ENCODE results near the gene COPS7A. TPM values are rescaled to one million over a fixed set of nuclear protein-coding genes. Genes with fewer than 3 reads are reported as not detected.

Gene COPS7A
- total RNA-seq, 1 experiment from 2014 or later = 88.7 TPM

DNA sequence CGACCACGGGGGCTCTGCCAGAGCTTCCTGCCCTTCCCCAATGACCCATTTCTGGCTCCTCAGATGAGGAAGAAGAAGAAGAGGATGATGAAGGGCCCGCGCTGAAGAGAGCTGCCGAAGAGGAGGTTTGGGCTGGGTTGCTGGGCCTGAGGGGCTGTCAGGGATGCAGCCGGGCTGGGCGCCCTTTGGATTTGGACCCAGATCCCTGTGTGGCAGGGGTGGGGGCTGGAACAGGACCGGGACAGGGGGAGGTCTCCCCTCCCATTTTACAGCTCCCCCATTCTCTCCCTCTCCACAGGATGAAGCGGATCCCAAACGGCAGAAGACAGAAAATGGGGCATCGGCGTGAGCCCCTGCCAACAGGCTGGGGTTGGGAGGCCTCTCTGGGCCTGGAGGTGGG, 46.2 kb downstream of the COPS7A start:
- Histone ChIP-seq H3F3A (ENCODE audit: insufficient read depth, low read depth) (peaks cover 38% of the 10 kb centered on the region), H4K20me1 (ENCODE audit: insufficient read depth) (peaks cover 19% of the 10 kb centered on the region), H3K4me2 (no peak overlapping the region), H3K79me2 (ENCODE audit: low read depth) (peaks cover 25% of the 10 kb centered on the region), H2AFZ (no peak overlapping the region), H3K27ac (no peak overlapping the region), H3K27me3 (ENCODE audit: insufficient read depth, low read depth) (no peaks in the 10 kb centered on the region), H3K36me3 (ENCODE audit: low read depth) (no peaks in the 10 kb centered on the region), H3K4me1 (replicated peaks; ENCODE audit: insufficient read depth) (peaks cover 21% of the 10 kb centered on the region), H3K4me3 (no peak overlapping the region), H3K9me2 (ENCODE audit: insufficient read depth) (no peaks in the 10 kb centered on the region), H3K9me3 (ENCODE audit: insufficient read depth, low read depth) (no peaks in the 10 kb centered on the region)
- intact Hi-C loops (cut with micrococcal nuclease; ENCODE audit: unreplicated experiment) = no loop called here
- DNase-seq = no peak
- CTCF ChIA-PET = no interaction called here
- POLR2A ChIA-PET (ENCODE audit: unreplicated experiment) = interaction anchor here (0.6 kb wide), 1 partner anchor 338 kb away, joined by 3 read pairs; no protein-coding TSS in a partner anchor
- BruUV-seq (replicated peaks) = TSS peak; percentile 13
- TF ChIP-seq, protein P1, sequence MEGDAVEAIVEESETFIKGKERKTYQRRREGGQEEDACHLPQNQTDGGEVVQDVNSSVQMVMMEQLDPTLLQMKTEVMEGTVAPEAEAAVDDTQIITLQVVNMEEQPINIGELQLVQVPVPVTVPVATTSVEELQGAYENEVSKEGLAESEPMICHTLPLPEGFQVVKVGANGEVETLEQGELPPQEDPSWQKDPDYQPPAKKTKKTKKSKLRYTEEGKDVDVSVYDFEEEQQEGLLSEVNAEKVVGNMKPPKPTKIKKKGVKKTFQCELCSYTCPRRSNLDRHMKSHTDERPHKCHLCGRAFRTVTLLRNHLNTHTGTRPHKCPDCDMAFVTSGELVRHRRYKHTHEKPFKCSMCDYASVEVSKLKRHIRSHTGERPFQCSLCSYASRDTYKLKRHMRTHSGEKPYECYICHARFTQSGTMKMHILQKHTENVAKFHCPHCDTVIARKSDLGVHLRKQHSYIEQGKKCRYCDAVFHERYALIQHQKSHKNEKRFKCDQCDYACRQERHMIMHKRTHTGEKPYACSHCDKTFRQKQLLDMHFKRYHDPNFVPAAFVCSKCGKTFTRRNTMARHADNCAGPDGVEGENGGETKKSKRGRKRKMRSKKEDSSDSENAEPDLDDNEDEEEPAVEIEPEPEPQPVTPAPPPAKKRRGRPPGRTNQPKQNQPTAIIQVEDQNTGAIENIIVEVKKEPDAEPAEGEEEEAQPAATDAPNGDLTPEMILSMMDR (conservative IDR thresholded peaks at IDR 0.05) = no peak

DNA sequence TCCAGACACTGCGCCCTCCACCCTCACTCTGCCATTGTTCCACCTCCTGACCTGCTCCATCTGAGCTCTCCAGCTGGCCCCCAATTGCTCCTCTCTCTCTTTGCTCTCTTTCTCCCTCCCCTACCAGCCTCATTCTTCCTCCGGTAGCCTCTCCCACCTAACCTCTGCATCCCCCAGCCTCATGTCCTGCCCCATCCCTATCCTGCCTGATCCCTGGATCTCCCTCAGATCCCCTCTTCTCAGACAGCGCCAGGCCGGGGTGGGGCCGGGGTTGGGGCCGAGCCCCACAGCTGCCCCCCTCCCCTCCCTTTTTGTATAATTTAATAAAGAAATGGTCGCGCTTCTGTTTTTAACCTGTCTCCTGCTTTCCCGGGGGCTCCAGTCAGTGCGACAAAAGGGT, 46.8 kb downstream of the COPS7A start:
- Histone ChIP-seq H3F3A (ENCODE audit: insufficient read depth, low read depth) (peaks cover 33% of the 10 kb centered on the region), H4K20me1 (ENCODE audit: insufficient read depth) (peaks cover 19% of the 10 kb centered on the region), H3K36me3 (ENCODE audit: low read depth) (no peaks in the 10 kb centered on the region), H3K9me2 (ENCODE audit: insufficient read depth) (no peaks in the 10 kb centered on the region), H3K27me3 (ENCODE audit: insufficient read depth, low read depth) (no peaks in the 10 kb centered on the region), H2AFZ (no peak overlapping the region), H3K27ac (no peak overlapping the region), H3K79me2 (ENCODE audit: low read depth) (peaks cover 25% of the 10 kb centered on the region), H3K4me1 (replicated peaks; ENCODE audit: insufficient read depth) (peaks cover 16% of the 10 kb centered on the region), H3K9me3 (ENCODE audit: insufficient read depth, low read depth) (no peaks in the 10 kb centered on the region), H3K4me2 (no peak overlapping the region), H3K4me3 (no peak overlapping the region)
- TF ChIP-seq EZH2 (IDR thresholded peaks at IDR 0.05; ENCODE audit: low read depth) = no peak
- TF ChIP-seq, protein P1 (conservative IDR thresholded peaks at IDR 0.05) = no peak
- no TSS peak for BruUV-seq (replicated peaks)
- no peak for DNase-seq
- intact Hi-C loops (cut with micrococcal nuclease; ENCODE audit: unreplicated experiment) = no loop called here
- ChIA-PET CTCF (interaction anchor here (1.8 kb wide), 1 partner anchor 18 kb away, joined by 5 read pairs; the partner anchor contains the start of gene MLF2), POLR2A (ENCODE audit: unreplicated experiment) (interaction anchor here (0.6 to 0.8 kb wide), 2 partner anchors 18 to 337 kb away, joined by 3 read pairs; partner anchors contain the start of gene MLF2)

DNA sequence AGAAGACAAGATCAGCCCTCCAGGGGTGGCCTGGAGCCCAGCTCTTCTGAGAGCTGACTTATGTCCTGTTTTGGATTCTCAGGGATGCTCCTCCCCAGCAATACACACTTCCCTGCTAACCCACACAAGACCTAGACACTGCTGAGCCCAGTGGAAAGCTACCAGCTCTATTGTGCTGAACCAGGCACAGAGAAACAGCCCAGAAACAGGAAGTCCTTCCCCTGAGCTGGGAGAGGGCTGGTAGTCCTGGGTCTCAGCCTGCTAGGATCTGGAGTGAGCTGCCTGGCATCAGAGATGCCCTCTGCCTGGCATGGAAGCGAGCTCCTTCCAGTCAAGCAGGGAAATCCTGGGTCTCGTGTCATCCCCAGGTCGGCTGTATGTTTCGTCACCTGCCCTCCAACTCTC, 47.2 kb downstream of the COPS7A start:
- Histone ChIP-seq H3K36me3 (ENCODE audit: low read depth) (no peaks in the 10 kb centered on the region), H3K9me3 (ENCODE audit: insufficient read depth, low read depth) (no peaks in the 10 kb centered on the region), H3K79me2 (ENCODE audit: low read depth) (peaks cover 25% of the 10 kb centered on the region), H3F3A (ENCODE audit: insufficient read depth, low read depth) (peaks cover 28% of the 10 kb centered on the region), H4K20me1 (ENCODE audit: insufficient read depth) (peaks cover 19% of the 10 kb centered on the region), H3K27me3 (ENCODE audit: insufficient read depth, low read depth) (no peaks in the 10 kb centered on the region), H3K4me1 (replicated peaks; ENCODE audit: insufficient read depth) (peaks cover 14% of the 10 kb centered on the region), H3K4me3 (no peak overlapping the region), H3K9me2 (ENCODE audit: insufficient read depth) (no peaks in the 10 kb centered on the region), H2AFZ (no peak overlapping the region), H3K27ac (no peak overlapping the region), H3K4me2 (no peak overlapping the region)
- no peak for TF ChIP-seq EZH2 (IDR thresholded peaks at IDR 0.05; ENCODE audit: low read depth)
- TF ChIP-seq, protein P1 (conservative IDR thresholded peaks at IDR 0.05) = no peak
- ChIA-PET CTCF (interaction anchor here (1.8 kb wide), 1 partner anchor 19 kb away, joined by 5 read pairs; the partner anchor contains the start of gene MLF2), POLR2A (ENCODE audit: unreplicated experiment) (interaction anchor here (0.6 to 0.8 kb wide), 2 partner anchors 18 to 337 kb away, joined by 3 read pairs; partner anchors contain the start of gene MLF2)
- no peak for DNase-seq
- BruUV-seq (replicated peaks) = no TSS peak
- intact Hi-C loops (cut with micrococcal nuclease; ENCODE audit: unreplicated experiment) = no loop called here
